K562 (cell line): ENCODE results near the gene ARL16. TPM values are rescaled to one million over a fixed set of nuclear protein-coding genes. Genes with fewer than 3 reads are reported as not detected.
A peak's percentile ranks its signal among the peaks of the same experiment; 100 is the strongest.

Experiments used
- ATAC-seq: fragments of 200-7000 bp; cut with Tn5 transposase; 3 replicates; pipeline ENCODE4 v1.9.1; 2020; ENCODE audit warnings: moderate library complexity
- BruUV-seq: library from RNA; stranded (reverse); fragments of 400-500 nt; replicated peaks from 2 replicates; lab custom pipeline; 2021; lab: Mats Ljungman, UMichigan
- CTCF ChIA-PET: fragments of 300-600 bp; formaldehyde crosslinking; extraction: SDS; loops from one replicate; lab custom pipeline; 2021; ENCODE audit warnings: low intra/inter-chr PET ratio; lab: Yijun Ruan, JAX
- POLR2A ChIA-PET: fragments of 300-600, 350-650 bp; sonication (Branson Sonifier 250); formaldehyde crosslinking; extraction: SDS; loops from one replicate; lab custom pipeline; 2021; ENCODE audit warnings: antibody characterized with exemption, inconsistent platforms; lab: Yijun Ruan, JAX
- DNase-seq, 4 experiments: peaks; one replicate each; pipeline versions ENCODE4 v3.0.0 to v3.0.0-alpha.2; 2011 to 2018; ENCODE audit warnings: low spot score in 3 of 4, mixed read lengths in 3 of 4; ENCODE audit errors: extremely low read depth in 1 of 4
- FAIRE-seq: peaks from 2 replicates; lab custom pipeline; 2011; peaks lifted over from hg19 to GRCh38; lab: Jason Lieb, UNC
- H2AFZ ChIP-seq: 2 replicates; pipeline ENCODE4 v1.6.0; 2011; ENCODE audit warnings: low read depth, low read length, control low read depth, inconsistent platforms
- H3K27ac ChIP-seq: fragments of 200-600 bp; 3 replicates; pipeline ENCODE4 v1.8.0; 2011; ENCODE audit warnings: low read depth, mild to moderate bottlenecking, control low read depth, inconsistent platforms, low read length, moderate library complexity, mixed read lengths; ENCODE audit errors: extremely low read depth
- H3K27me3 ChIP-seq, 2 experiments: fragments of 300-600 bp in 1 of 2; 2 replicates in 1 of 2; 3 replicates in 1 of 2; pipeline versions ENCODE4 v1.6.0 to v1.8.0; 2011; ENCODE audit warnings: inconsistent platforms in 2 of 2, low read length in 2 of 2, mild to moderate bottlenecking in 1 of 2, mixed read lengths in 1 of 2, moderate library complexity in 1 of 2; ENCODE audit not compliant: control insufficient read depth in 2 of 2, insufficient read depth in 2 of 2
- H3K36me3 ChIP-seq: fragments of 300-600 bp; 3 replicates; pipeline ENCODE4 v1.8.0; 2011; ENCODE audit warnings: mild to moderate bottlenecking, low read length, inconsistent platforms; ENCODE audit not compliant: control insufficient read depth, insufficient read depth
- H3K4me1 ChIP-seq, 2 experiments: fragments of 200-600 bp in 1 of 2; replicated peaks in 1 of 2; 2 replicates in 1 of 2; 3 replicates in 1 of 2; pipeline versions ENCODE4 v1.5.1 to v1.8.0; 2011; ENCODE audit warnings: inconsistent platforms in 2 of 2, low read length in 2 of 2, mild to moderate bottlenecking in 1 of 2, mixed read lengths in 1 of 2, moderate library complexity in 1 of 2; ENCODE audit not compliant: control insufficient read depth in 2 of 2, insufficient read depth in 2 of 2
- H3K4me2 ChIP-seq: 2 replicates; pipeline ENCODE4 v1.6.1; 2011; ENCODE audit warnings: low read length, control low read depth, inconsistent platforms, mixed read lengths; ENCODE audit not compliant: insufficient read depth
- H3K4me3 ChIP-seq: fragments of 200-600 bp; sonication (generic), shearing (Covaris generic); 2 replicates; pipeline ENCODE4 v1.5.1; 2016; ENCODE audit warnings: control low read depth, inconsistent platforms
- H3K79me2 ChIP-seq: fragments of 200-600 bp; 3 replicates; pipeline ENCODE4 v1.8.0; 2011; ENCODE audit warnings: low read length, inconsistent platforms; ENCODE audit not compliant: control insufficient read depth, insufficient read depth
- H3K9ac ChIP-seq, 2 experiments: 2 replicates each; pipeline versions ENCODE4 v1.6.0 to v1.6.1; 2011; ENCODE audit warnings: low read depth in 2 of 2, low read length in 2 of 2, control low read depth in 1 of 2, inconsistent platforms in 1 of 2, mild to moderate bottlenecking in 1 of 2, mixed read lengths in 1 of 2; ENCODE audit not compliant: insufficient read depth in 1 of 2
- H3K9me1 ChIP-seq: one replicate; pipeline ENCODE4 v1.6.0; 2011; ENCODE audit warnings: inconsistent platforms, mild to moderate bottlenecking, low read length, moderate library complexity; ENCODE audit not compliant: control insufficient read depth, insufficient read depth
- H3K9me3 ChIP-seq: replicated peaks from 2 replicates; pipeline ENCODE4 v1.5.1; 2011; ENCODE audit warnings: low read depth, low read length, inconsistent platforms; ENCODE audit not compliant: control insufficient read depth, insufficient read depth
- H4K20me1 ChIP-seq: replicated peaks from 2 replicates; pipeline ENCODE4 v1.6.1; 2011; ENCODE audit warnings: low read length, inconsistent platforms, mixed read lengths; ENCODE audit not compliant: control insufficient read depth, insufficient read depth
- BRD9 ChIP-seq: fragments of 450-650 bp; IDR thresholded peaks from 2 replicates; pipeline ENCODE4 v1.6.1; 2018; ENCODE audit warnings: low read depth; ENCODE audit not compliant: partially characterized antibody
- KAT7 ChIP-seq: sonication (generic); formaldehyde crosslinking; IDR thresholded peaks from 2 replicates; pipeline ENCODE4 v1.8.0; 2022; ENCODE audit warnings: missing genetic modification reagents, mild to moderate bottlenecking, borderline replicate concordance
- RBFOX2 ChIP-seq: fragments of 200-400 bp; formaldehyde crosslinking; IDR thresholded peaks from 2 replicates; pipeline ENCODE4 v1.6.1; 2017; ENCODE audit warnings: low read depth, mild to moderate bottlenecking, low read length, moderate library complexity
- SRSF1 ChIP-seq: fragments of 200-400 bp; formaldehyde crosslinking; IDR thresholded peaks from 2 replicates; pipeline ENCODE4 v1.6.1; 2017; ENCODE audit warnings: mild to moderate bottlenecking, low read depth, low read length, moderate library complexity
- WGBS: fragments of 100-300 bp; shearing (Covaris generic); methylation state at CpG from one replicate; pipeline ENCODE4 v1.1.6; 2016; ENCODE audit warnings: low coverage, mixed read lengths; ENCODE audit not compliant: insufficient coverage; ENCODE audit errors: missing lambda C conversion rate; 5-methylcytosine and 5-hydroxymethylcytosine counted together
- in situ Hi-C: fragments of 300-500 bp; cut with MboI; formaldehyde crosslinking; loops from 4 replicates; pipeline ENCODE4 v1.15.0; 2018; ENCODE audit warnings: inconsistent platforms, mixed read lengths
- intact Hi-C: fragments of 100-400 bp; cut with micrococcal nuclease; formaldehyde crosslinking; loops from 2 replicates; pipeline ENCODE4 v1.14.2; 2022
- polyA plus RNA-seq, 8 experiments: library from polyadenylated mRNA; depleted of rRNA in 4 of 8; stranded (reverse) in 5 of 8; unstranded in 3 of 8; fragments of >200 nt; fragmentation: Nextera tagmentation in 2 of 8; fragmentation: Illumina TruSeq in 1 of 8; extraction: Ambion mirVana in 2 of 8; extraction: Trizol in 1 of 8; gene quantifications; 2 replicates each; pipeline versions ENCODE4 v1.2.1 to v1.2.3, GENCODE V29; 2011 to 2014; ENCODE audit warnings: inconsistent platforms in 1 of 8, missing spikeins in 1 of 8
- total RNA-seq, 7 experiments: library from RNA; depleted of rRNA in 6 of 7; stranded (reverse); fragments of >200 nt in 6 of 7; fragmentation: Illumina TruSeq in 2 of 7; extraction: Trizol in 2 of 7; gene quantifications; 2 replicates each; pipeline versions ENCODE4 v1.2.1 to v1.2.3, GENCODE V29; 2011 to 2021; ENCODE audit warnings: low replicate concordance in 1 of 7
- TF ChIP-seq, protein P1 (sequence below): sonication (generic); formaldehyde crosslinking; IDR thresholded peaks from 2 replicates; pipeline ENCODE4 v1.8.1; 2023; ENCODE audit warnings: mild to moderate bottlenecking, missing genetic modification reagents

The ARL16 gene
- total and polyA plus RNA-seq, 9 of the 15 experiments (the other 6 are each of a cell fraction or from before 2014, with no cell fraction given) = 5.4 to 32.4 (median 22.6) TPM

DNA sequence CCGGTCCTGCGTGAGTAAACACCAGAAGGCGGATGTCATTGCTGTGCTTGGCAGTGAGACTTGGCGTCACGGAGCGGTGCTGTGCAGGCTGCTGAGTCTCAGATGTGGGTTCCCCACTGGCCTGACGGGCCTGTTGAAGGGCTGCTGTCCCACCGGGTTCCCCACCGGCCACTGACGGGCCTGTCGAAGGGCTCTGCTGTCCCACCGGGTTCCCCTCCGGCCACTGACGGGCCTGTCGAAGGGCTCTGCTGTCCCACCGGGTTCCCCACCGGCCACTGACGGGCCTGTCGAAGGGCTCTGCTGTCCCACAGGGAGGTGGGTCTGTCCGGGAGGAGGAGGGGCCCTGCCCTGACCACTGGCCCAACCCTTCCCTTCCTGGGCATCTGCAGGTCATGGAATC is 3.0 kb upstream of the ARL16 start:
- peaks cover 9% of the 10 kb centered on the region for H3K9me1 ChIP-seq
- peak; percentile 44; the same call in 1 of the 2 replicates for TF ChIP-seq RBFOX2
- no peak for TF ChIP-seq KAT7 (CRISPR knock-in tag)
- H3K4me1 ChIP-seq = peaks cover 13 to 72% of the 10 kb centered on the region in 2 experiments
- H3K27ac ChIP-seq = no peak overlapping the region; the same call in 2 of the 3 replicates
- BruUV-seq = no TSS peak
- in situ Hi-C loops (no loop called here), intact Hi-C loops (no loop called here)
- H2AFZ ChIP-seq = no peak overlapping the region
- ChIA-PET POLR2A (no interaction called here), CTCF (no interaction called here)
- peaks cover 72% of the 10 kb centered on the region; the same call in 2 of the 3 replicates for H3K36me3 ChIP-seq
- no peak for DNase-seq
- 99% methylated on average over 16 of the region's 20 CpGs for WGBS
- FAIRE-seq = no peak
- no peaks in the 10 kb centered on the region for H3K9me3 ChIP-seq
- H3K4me2 ChIP-seq = no peak overlapping the region
- H3K9ac ChIP-seq = peak overlapping the region in 1 of 2 experiments; percentile 50; a peak in 1 of 4 replicates
- H3K27me3 ChIP-seq = no peaks in the 10 kb centered on the region
- H4K20me1 ChIP-seq = peaks cover 16% of the 10 kb centered on the region; the same call in 1 of the 2 replicates
- peaks cover 54% of the 10 kb centered on the region for H3K79me2 ChIP-seq
- no peak for ATAC-seq
- no peak overlapping the region for H3K4me3 ChIP-seq

DNA sequence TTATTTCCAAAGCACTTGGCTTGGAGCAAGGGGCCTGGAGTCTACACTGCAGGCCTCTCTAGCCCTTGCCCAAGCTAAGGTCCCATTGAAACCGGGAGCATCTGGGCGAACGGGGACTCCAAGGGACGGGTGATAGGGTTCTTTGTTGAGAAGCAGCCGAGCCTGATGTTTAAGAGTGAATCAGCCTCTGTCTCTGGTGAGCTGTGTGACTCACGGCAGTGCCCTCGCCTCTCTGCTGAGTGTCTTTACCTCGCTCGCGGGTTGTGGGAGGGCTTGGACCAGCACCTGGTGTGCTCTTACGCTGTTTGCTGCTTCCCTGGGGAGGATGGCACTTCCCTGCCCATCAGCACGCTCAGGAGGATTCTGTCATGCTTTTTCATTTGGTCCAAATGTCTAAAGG is 1.5 kb upstream of the ARL16 start:
- intact Hi-C loops (no loop called here), in situ Hi-C loops (no loop called here)
- Histone ChIP-seq H3K27me3 (no peaks in the 10 kb centered on the region), H3K36me3 (peaks cover 65% of the 10 kb centered on the region; the same call in 2 of the 3 replicates), H3K9me1 (peaks cover 9% of the 10 kb centered on the region), H3K27ac (peak overlapping the region; percentile 95; the same call in 2 of the 3 replicates), H3K9me3 (no peaks in the 10 kb centered on the region), H2AFZ (no peak overlapping the region), H3K79me2 (peaks cover 55% of the 10 kb centered on the region), H3K4me3 (peak overlapping the region; percentile 96), H3K9ac (peak overlapping the region; percentile 94 to 96), H4K20me1 (peaks cover 16% of the 10 kb centered on the region; the same call in 1 of the 2 replicates), H3K4me1 (peaks cover 13 to 70% of the 10 kb centered on the region in 2 experiments), H3K4me2 (peak overlapping the region; percentile 96)
- DNase-seq = peak in 1 of 4 experiments; percentile 35
- POLR2A ChIA-PET = interaction anchor here (0.5 to 3.5 kb wide), 10 partner anchors 9 to 160 kb away, joined by 3 to 39 read pairs (median 4); partner anchors contain the start of gene MRPL12
- FAIRE-seq = peak; percentile 75
- TF ChIP-seq, protein P1, sequence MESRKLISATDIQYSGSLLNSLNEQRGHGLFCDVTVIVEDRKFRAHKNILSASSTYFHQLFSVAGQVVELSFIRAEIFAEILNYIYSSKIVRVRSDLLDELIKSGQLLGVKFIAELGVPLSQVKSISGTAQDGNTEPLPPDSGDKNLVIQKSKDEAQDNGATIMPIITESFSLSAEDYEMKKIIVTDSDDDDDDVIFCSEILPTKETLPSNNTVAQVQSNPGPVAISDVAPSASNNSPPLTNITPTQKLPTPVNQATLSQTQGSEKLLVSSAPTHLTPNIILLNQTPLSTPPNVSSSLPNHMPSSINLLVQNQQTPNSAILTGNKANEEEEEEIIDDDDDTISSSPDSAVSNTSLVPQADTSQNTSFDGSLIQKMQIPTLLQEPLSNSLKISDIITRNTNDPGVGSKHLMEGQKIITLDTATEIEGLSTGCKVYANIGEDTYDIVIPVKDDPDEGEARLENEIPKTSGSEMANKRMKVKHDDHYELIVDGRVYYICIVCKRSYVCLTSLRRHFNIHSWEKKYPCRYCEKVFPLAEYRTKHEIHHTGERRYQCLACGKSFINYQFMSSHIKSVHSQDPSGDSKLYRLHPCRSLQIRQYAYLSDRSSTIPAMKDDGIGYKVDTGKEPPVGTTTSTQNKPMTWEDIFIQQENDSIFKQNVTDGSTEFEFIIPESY = peak; percentile 82
- TF ChIP-seq BRD9 (peak; percentile 95), SRSF1 (no peak)
- no TSS peak for BruUV-seq
- no peak for ATAC-seq
- CTCF ChIA-PET = no interaction called here
- 42% methylated on average over 12 of the region's 12 CpGs for WGBS
